AG04449 (cell line): ENCODE measurements around the gene ZFAND5.

Source experiments
- CTCF ChIA-PET: fragments of 350-600 bp; formaldehyde crosslinking; extraction: SDS; loops from one replicate; lab custom pipeline; 2021; ENCODE audit warnings: antibody characterized with exemption; lab: Yijun Ruan, JAX
- POLR2A ChIA-PET: fragments of 400-600, 350-600 bp; formaldehyde crosslinking; extraction: SDS; loops from one replicate; lab custom pipeline; 2020; ENCODE audit warnings: antibody characterized with exemption, inconsistent platforms; lab: Yijun Ruan, JAX
- DNase-seq: peaks from one replicate; pipeline ENCODE4 v3.0.0-alpha.2; 2010; ENCODE audit warnings: low read depth, low spot score
- H3K4me3 ChIP-seq: 2 replicates; pipeline ENCODE4 v1.5.1; 2011; ENCODE audit warnings: low read depth, mild to moderate bottlenecking, control low read depth, low read length
- TF ChIP-seq, protein P1 (sequence below): IDR thresholded peaks from one replicate; pipeline ENCODE4 v1.5.1; 2011; ENCODE audit warnings: mild to moderate bottlenecking, moderate library complexity, low read length, control low read depth, inconsistent platforms; ENCODE audit not compliant: insufficient read depth; ENCODE audit errors: missing control alignments

The ZFAND5 gene

DNA sequence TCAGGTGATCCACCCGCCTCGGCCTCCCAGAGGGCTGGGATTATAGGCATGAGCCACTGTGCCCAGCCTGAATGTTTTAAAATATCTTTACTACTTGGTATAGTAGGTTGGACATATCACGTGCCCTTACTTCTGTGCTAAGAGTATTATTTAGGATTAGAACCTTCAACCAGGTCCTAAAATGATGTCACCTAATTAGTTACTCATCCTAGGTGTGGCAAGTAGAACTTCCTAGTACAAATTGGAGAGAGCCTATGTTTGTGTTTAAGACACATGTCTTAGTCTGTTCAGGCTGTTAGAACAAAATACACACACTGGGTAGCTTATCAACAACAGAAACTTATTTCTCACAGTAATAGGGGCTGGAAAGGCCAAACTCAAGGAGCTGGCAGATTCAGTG lies 51.5 kb downstream of the ZFAND5 start:
- TF ChIP-seq, protein P1, sequence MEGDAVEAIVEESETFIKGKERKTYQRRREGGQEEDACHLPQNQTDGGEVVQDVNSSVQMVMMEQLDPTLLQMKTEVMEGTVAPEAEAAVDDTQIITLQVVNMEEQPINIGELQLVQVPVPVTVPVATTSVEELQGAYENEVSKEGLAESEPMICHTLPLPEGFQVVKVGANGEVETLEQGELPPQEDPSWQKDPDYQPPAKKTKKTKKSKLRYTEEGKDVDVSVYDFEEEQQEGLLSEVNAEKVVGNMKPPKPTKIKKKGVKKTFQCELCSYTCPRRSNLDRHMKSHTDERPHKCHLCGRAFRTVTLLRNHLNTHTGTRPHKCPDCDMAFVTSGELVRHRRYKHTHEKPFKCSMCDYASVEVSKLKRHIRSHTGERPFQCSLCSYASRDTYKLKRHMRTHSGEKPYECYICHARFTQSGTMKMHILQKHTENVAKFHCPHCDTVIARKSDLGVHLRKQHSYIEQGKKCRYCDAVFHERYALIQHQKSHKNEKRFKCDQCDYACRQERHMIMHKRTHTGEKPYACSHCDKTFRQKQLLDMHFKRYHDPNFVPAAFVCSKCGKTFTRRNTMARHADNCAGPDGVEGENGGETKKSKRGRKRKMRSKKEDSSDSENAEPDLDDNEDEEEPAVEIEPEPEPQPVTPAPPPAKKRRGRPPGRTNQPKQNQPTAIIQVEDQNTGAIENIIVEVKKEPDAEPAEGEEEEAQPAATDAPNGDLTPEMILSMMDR, result no peak
- DNase-seq, result no peak
- CTCF ChIA-PET, result interaction anchor here (2.0 kb wide), 1 partner anchor 21 kb away, joined by 5 read pairs; no protein-coding TSS in a partner anchor
- H3K4me3 ChIP-seq, result no peak overlapping the region
- POLR2A ChIA-PET, result no interaction called here

DNA sequence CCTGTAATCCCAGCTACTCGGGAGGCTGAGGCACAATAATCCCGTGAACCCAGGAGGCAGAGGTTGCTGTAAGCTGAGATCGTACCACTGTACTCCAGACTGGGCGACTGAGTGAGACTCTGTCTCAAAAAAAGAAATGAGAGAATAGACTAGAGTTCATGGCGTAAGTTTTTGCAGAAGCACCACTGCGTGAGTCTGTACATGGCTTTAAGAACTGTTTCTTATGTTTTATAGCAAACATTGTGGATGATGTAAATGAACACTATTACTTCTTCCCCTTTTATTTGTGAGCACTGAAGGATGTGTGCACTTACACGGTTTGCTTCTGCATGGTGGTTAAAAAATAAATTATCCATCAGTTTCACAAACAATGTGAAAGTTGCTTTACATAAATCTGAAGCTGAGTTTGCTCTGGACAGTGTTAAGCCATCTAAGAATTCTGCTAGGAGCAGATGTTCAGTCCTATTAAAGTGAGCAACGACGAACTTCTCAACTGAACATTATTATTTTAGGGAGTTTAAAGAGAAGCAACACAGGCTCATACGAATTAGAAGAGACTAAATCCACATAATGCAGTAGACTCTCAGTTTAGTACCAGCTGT lies 52.5 kb downstream of the ZFAND5 start:
- CTCF ChIA-PET, result interaction anchor here (2.0 kb wide), 1 partner anchor 20 kb away, joined by 5 read pairs; no protein-coding TSS in a partner anchor
- TF ChIP-seq, protein P1, result no peak
- POLR2A ChIA-PET, result no interaction called here
- DNase-seq, result no peak
- no peak overlapping the region for H3K4me3 ChIP-seq

DNA sequence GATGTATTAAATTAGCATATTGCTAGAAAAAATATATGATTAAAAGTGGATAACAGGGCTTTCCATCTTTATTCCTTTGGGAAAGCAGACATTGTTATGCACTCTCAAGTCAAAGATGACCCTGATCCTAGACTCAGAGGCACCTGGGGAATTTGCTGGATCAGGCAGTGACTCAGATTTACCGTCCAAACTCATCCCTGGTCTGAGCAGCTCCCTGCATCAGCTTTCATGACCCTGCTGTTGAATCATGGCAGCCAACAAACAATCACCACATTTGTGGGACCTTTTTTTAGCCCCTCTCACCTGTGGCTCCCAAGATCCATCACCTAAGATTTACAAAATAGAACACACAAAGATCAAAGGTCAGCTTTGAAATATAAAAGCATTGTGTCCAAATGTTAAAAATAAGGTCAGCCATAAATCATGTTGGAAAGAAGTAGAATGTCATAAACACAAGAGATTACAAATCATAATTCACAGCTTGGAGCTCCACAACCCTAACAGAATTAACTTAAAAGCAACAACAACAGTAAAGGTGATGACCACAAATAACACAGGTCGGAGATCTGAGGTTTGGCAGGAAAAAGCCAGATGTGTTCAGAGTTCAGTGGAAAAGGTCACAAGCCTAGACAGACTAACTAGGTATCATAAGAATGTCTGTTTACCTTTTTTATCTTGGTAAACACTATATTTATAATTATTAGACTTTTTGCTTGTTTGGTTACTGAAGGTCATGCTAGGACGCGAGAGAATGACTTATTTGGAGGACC lies 55.5 kb downstream of the ZFAND5 start:
- DNase-seq, result no peak
- POLR2A ChIA-PET, result no interaction called here
- H3K4me3 ChIP-seq, result no peak overlapping the region
- TF ChIP-seq, protein P1, result no peak
- CTCF ChIA-PET, result interaction anchor here (0.8 to 1.5 kb wide), 2 partner anchors 29 to 38 kb away, joined by 3 read pairs; no protein-coding TSS in a partner anchor

DNA sequence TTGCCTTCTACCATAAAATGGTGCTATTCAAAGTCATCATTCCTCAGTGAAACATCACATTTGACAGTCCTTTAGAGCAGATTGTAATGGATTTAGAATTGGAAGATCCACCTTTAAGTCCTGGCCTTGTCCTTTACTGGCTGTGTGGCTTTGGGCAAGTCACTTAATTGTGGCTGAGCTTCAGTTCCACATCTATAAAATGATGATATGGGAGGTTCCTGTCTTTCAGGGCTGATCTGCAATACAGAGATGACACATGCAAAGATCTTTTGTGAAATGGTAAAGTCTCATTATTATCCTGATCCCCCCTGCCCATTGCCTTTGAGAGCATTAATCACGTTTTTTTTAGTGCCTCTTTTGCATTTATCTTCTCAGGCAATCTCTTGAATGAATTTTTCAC lies 58.2 kb downstream of the ZFAND5 start:
- CTCF ChIA-PET, result interaction anchor here (2.0 kb wide), 1 partner anchor 12 kb away, joined by 8 read pairs; no protein-coding TSS in a partner anchor
- TF ChIP-seq, protein P1, result no peak

DNA sequence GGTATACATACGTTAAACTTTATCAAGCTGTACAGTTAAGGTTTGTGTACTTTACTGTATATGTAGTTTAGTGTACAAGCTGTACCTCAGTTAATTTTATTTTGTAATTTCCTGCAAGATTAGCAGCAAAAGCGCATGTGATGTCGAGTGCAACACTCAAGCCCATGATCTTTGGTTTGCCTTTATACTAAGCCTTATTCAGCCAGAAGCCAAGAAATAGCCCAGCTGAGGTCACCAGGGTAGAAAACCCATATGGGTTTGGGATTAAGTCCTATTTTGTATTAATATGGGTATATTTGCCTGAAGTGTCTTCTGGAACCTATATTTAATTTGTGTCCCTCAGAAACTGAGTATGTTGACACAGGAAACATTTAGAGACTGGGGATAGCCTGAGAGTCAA lies 59.3 kb downstream of the ZFAND5 start:
- DNase-seq, result no peak
- no peak overlapping the region for H3K4me3 ChIP-seq
- TF ChIP-seq, protein P1, result no peak
- ChIA-PET CTCF (interaction anchor here (1.3 to 2.0 kb wide), 3 partner anchors 9 to 25 kb away, joined by 6 to 7 read pairs (median 7); no protein-coding TSS in a partner anchor), POLR2A (no interaction called here)

More for the DNA sequence above, 58.2 kb downstream of the ZFAND5 start:
- H3K4me3 ChIP-seq, result no peak overlapping the region
- DNase-seq, result no peak
- POLR2A ChIA-PET, result no interaction called here

DNA sequence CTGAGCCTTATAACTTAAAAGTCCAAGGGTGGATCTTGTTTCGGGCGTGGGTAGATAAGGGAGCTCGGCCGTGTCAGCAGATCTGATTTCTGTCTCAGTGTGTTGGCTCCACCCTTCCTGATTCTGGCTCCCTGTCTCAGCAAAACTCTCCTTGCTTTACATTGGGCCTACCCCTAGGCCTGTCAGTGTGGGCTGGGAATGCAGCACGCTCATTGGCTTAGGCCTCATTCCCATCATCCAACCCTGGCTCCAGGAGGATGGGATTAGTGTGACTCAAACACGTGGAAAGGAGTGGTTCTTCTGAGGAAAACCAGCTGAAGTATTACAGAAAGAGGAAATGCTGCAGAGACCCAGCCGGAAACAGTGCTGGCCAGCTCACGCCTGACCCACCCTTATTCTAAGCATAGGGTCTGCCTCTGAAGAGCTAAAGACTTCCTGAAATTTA lies 59.9 kb downstream of the ZFAND5 start:
- no peak overlapping the region for H3K4me3 ChIP-seq
- DNase-seq, result no peak
- CTCF ChIA-PET, result interaction anchor here (0.7 to 2.0 kb wide), 4 partner anchors 10 to 24 kb away, joined by 3 to 7 read pairs (median 6); no protein-coding TSS in a partner anchor
- TF ChIP-seq, protein P1, result no peak
- POLR2A ChIA-PET, result no interaction called here
